ENCODE results near the gene LCA5. TPM values are rescaled to one million over a fixed set of nuclear protein-coding genes. Genes with fewer than 3 reads are reported as not detected.

Gene LCA5
- total RNA-seq, 1 experiment from 2014 or later = 2.3 TPM

- Histone ChIP-seq H3K23me2 (ENCODE audit: insufficient read length, low read depth, low read length, poor library complexity, severe bottlenecking) (no peaks in the 10 kb centered on the region), H3K4me1 (ENCODE audit: insufficient read depth, low read length) (0 out of 2 replicates have a peak, but pooled peaks cover 2% of the 10 kb centered on the region), H3K4ac (ENCODE audit: low read depth, low read length) (no peak overlapping the region), H4K8ac (replicated peaks; ENCODE audit: insufficient read length, low read depth, low read length) (no peak overlapping the region), H3K18ac (ENCODE audit: insufficient read length, low read depth, low read length) (no peak overlapping the region), H2AK5ac (ENCODE audit: insufficient read length, low read length) (no peak overlapping the region), H4K20me1 (ENCODE audit: control insufficient read depth, insufficient read depth, insufficient read length) (no peaks in the 10 kb centered on the region), H3K23ac (ENCODE audit: insufficient read length, low read depth, low read length) (no peak overlapping the region), H2BK20ac (ENCODE audit: low read depth, low read length, poor library complexity, severe bottlenecking) (no peak overlapping the region), H3K79me2 (ENCODE audit: insufficient read depth, low read length) (no peaks in the 10 kb centered on the region), H3K27ac (ENCODE audit: insufficient read length, low read depth, low read length) (no peak overlapping the region), H2BK120ac (ENCODE audit: low read depth, low read length, poor library complexity, severe bottlenecking) (no peak overlapping the region), H2BK5ac (ENCODE audit: insufficient read length, low read length) (no peak overlapping the region), H4K5ac (ENCODE audit: insufficient read length, low read depth, low read length) (no peak overlapping the region), H3K56ac (ENCODE audit: insufficient read length, low read depth, low read length) (no peak overlapping the region), H4K91ac (ENCODE audit: insufficient read length, low read depth, low read length) (no peak overlapping the region), H2BK15ac (ENCODE audit: low read depth, low read length) (no peak overlapping the region), H3K27me3 (ENCODE audit: insufficient read depth, low read length) (no peaks in the 10 kb centered on the region), H2BK12ac (ENCODE audit: insufficient read length, low read depth, low read length) (no peak overlapping the region), H3K79me1 (ENCODE audit: insufficient read depth, low read depth, low read length, poor library complexity, severe bottlenecking) (no peaks in the 10 kb centered on the region), H2AFZ (ENCODE audit: low read length) (no peak overlapping the region), H3K9me3 (ENCODE audit: control insufficient read depth, low read depth, low read length) (no peaks in the 10 kb centered on the region), H3K4me2 (ENCODE audit: insufficient read depth, insufficient read length, low read length) (no peak overlapping the region), H3K9ac (ENCODE audit: extremely low read depth, insufficient read length, low read length) (no peak overlapping the region), H3K14ac (ENCODE audit: insufficient read depth, low read length) (no peak overlapping the region), H3T11ph (ENCODE audit: low read length) (no peak overlapping the region)
- Mint-ChIP-seq H3K9me3 (no peaks in the 10 kb centered on the region), H3K27ac (0 out of 7 replicates have a peak overlapping the region, but pooled peaks of 1 of the 3 experiments have one; percentile 71), H3K36me3 (ENCODE audit: insufficient read depth in 1 of 3, low read depth in 3 of 3) (no peaks in the 10 kb centered on the region; a peak in 1 of 7 replicates), H3K27me3 (ENCODE audit: low read depth) (no peaks in the 10 kb centered on the region), H3K4me3 (no peak overlapping the region), H3K4me1 (peaks cover 13 to 23% of the 10 kb centered on the region in 2 experiments)
- no peak for DNase-seq
- TF ChIP-seq CTCF (conservative IDR thresholded peaks at IDR 0.05) = no peak
- no CpG with 5 or more reads among the region's 2 CpGs for WGBS (ENCODE audit: extremely low coverage, insufficient read length, low lambda C conversion rate)
These were observed 27.4 kb upstream of the LCA5 start for GRCh38 chr6:79564636-79565035.
